Transverse colon (tissue), 3 donors: ENCODE results near the gene KCNQ2.

Experiments
- CTCF ChIP-seq, 5 experiments: fragments of 200-600 bp in 3 of 5; fragments of 450-650 bp in 2 of 5; sonication (generic) in 3 of 5; IDR thresholded peaks; 1 replicate in 2 of 5; 2 replicates in 3 of 5; pipeline ENCODE4 v1.5.1; 2016 to 2017; ENCODE audit warnings: antibody characterized with exemption in 5 of 5, inconsistent platforms in 3 of 5, mild to moderate bottlenecking in 2 of 5, moderate library complexity in 1 of 5
- EP300 ChIP-seq: sonication (generic); formaldehyde crosslinking; IDR thresholded peaks from one replicate; pipeline ENCODE4 v1.6.1; 2017; ENCODE audit warnings: antibody characterized with exemption, low read depth
- POLR2A ChIP-seq: fragments of 450-650 bp; IDR thresholded peaks from one replicate; pipeline ENCODE4 v1.6.1; 2016; ENCODE audit warnings: antibody characterized with exemption, mild to moderate bottlenecking, moderate library complexity

DNA sequence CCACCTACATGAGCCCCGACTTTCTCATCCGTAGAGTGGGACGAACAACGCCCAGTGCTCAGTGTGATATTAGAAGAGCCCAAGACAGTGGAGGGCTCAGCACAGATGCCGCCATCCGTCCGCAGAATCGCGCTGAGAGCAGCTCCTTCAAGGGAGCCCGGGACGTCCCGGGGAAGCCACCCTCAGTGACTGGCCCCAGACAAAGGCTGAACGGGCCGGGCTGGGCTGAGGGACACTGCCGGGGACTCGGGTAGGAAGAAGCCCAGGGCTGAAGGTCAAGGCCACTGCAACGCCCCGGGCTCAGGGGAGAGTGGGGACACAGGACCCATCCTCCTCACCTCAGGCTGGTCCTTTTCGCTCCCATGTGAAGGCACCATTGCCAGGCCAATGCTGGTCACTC lies 98.5 kb downstream of the KCNQ2 start:
- TF ChIP-seq CTCF (IDR thresholded peaks at IDR 0.05) (no peak), POLR2A (no peak), EP300 (no peak)
